ENCODE measurements around the gene CEP112.

- TF ChIP-seq FOXP2 (optimal IDR thresholded peaks at IDR 0.05; ENCODE audit: control extremely low read depth, extremely low read length, insufficient read depth): no peak
- no peak for TF ChIP-seq EZH2 (IDR thresholded peaks at IDR 0.05)
- TF ChIP-seq POLR2AphosphoS5 (IDR thresholded peaks at IDR 0.05; ENCODE audit: borderline replicate concordance, low read depth, low read length): no peak
Observed at GRCh38 chr17:65657251-65657828, 534.6 kb downstream of the CEP112 start.

Data from SK-N-MC (cell line).